Measurements from ENCODE around the gene C16orf92. TPM values are rescaled to one million over a fixed set of nuclear protein-coding genes. Genes with fewer than 3 reads are reported as not detected.

The C16orf92 gene
- total RNA-seq, 1 experiment from 2014 or later, result not detected

DNA sequence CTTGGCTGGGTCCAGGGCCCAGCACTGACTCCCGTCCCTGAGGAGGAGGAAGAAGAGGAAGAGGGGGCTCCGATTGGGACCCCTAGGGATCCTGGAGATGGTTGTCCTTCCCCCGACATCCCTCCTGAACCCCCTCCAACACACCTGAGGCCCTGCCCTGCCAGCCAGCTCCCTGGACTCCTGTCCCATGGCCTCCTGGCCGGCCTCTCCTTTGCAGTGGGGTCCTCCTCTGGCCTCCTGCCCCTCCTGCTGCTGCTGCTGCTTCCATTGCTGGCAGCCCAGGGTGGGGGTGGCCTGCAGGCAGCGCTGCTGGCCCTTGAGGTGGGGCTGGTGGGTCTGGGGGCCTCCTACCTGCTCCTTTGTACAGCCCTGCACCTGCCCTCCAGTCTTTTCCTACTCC is 36.1 kb upstream of the C16orf92 start:
- H3K27ac Mint-ChIP-seq, result no peak overlapping the region
- CTCF ChIA-PET, result no interaction called here

DNA sequence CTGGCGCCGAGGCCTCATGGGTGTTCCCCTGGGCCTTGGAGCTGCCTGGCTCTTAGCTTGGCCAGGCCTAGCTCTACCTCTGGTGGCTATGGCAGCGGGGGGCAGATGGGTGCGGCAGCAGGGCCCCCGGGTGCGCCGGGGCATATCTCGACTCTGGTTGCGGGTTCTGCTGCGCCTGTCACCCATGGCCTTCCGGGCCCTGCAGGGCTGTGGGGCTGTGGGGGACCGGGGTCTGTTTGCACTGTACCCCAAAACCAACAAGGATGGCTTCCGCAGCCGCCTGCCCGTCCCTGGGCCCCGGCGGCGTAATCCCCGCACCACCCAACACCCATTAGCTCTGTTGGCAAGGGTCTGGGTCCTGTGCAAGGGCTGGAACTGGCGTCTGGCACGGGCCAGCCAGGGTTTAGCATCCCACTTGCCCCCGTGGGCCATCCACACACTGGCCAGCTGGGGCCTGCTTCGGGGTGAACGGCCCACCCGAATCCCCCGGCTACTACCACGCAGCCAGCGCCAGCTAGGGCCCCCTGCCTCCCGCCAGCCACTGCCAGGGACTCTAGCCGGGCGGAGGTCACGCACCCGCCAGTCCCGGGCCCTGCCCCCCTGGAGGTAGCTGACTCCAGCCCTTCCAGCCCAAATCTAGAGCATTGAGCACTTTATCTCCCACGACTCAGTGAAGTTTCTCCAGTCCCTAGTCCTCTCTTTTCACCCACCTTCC is 35.5 kb upstream of the C16orf92 start:
- POLR2A ChIA-PET, result interaction anchor here (0.6 kb wide), 1 partner anchor 14 kb away, joined by 3 read pairs; the partner anchor contains the start of gene TAOK2
- H3K4me3 Mint-ChIP-seq, result no peak overlapping the region

More for the DNA sequence above, 36.1 kb upstream of the C16orf92 start:
- no peaks in the 10 kb centered on the region for H3K27me3 Mint-ChIP-seq (ENCODE audit: low read depth)
- H3K4me3 Mint-ChIP-seq, result no peak overlapping the region
- TF ChIP-seq NFE2L1 (CRISPR knock-in tag; IDR thresholded peaks at IDR 0.05) (no peak), ZNF416 (CRISPR knock-in tag; IDR thresholded peaks at IDR 0.05) (no peak), IRF2 (CRISPR knock-in tag; IDR thresholded peaks at IDR 0.05; ENCODE audit: borderline replicate concordance, low read depth) (no peak), HMGA2 (CRISPR knock-in tag; IDR thresholded peaks at IDR 0.05) (no peak), TCF7 (CRISPR knock-in tag; IDR thresholded peaks at IDR 0.05; ENCODE audit: low read depth) (no peak), SP1 (CRISPR knock-in tag; conservative IDR thresholded peaks at IDR 0.05) (no peak), GTF2I (CRISPR knock-in tag; conservative IDR thresholded peaks at IDR 0.05) (no peak), ZNF121 (CRISPR knock-in tag; IDR thresholded peaks at IDR 0.05) (no peak), NFATC4 (CRISPR knock-in tag; IDR thresholded peaks at IDR 0.05) (no peak)
- TF ChIP-seq, protein P1, sequence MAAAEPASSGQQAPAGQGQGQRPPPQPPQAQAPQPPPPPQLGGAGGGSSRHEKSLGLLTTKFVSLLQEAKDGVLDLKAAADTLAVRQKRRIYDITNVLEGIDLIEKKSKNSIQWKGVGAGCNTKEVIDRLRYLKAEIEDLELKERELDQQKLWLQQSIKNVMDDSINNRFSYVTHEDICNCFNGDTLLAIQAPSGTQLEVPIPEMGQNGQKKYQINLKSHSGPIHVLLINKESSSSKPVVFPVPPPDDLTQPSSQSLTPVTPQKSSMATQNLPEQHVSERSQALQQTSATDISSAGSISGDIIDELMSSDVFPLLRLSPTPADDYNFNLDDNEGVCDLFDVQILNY (CRISPR knock-in tag; IDR thresholded peaks at IDR 0.05), result no peak
- TF ChIP-seq, protein P2, sequence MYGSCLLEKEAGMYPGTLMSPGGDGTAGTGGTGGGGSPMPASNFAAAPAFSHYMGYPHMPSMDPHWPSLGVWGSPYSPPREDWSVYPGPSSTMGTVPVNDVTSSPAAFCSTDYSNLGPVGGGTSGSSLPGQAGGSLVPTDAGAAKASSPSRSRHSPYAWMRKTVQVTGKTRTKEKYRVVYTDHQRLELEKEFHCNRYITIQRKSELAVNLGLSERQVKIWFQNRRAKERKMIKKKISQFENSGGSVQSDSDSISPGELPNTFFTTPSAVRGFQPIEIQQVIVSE (CRISPR knock-in tag; IDR thresholded peaks at IDR 0.05; ENCODE audit: borderline replicate concordance), result no peak
- TF ChIP-seq, protein P3, sequence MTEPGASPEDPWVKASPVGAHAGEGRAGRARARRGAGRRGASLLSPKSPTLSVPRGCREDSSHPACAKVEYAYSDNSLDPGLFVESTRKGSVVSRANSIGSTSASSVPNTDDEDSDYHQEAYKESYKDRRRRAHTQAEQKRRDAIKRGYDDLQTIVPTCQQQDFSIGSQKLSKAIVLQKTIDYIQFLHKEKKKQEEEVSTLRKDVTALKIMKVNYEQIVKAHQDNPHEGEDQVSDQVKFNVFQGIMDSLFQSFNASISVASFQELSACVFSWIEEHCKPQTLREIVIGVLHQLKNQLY (CRISPR knock-in tag; IDR thresholded peaks at IDR 0.05), result no peak
- TF ChIP-seq, protein P4, sequence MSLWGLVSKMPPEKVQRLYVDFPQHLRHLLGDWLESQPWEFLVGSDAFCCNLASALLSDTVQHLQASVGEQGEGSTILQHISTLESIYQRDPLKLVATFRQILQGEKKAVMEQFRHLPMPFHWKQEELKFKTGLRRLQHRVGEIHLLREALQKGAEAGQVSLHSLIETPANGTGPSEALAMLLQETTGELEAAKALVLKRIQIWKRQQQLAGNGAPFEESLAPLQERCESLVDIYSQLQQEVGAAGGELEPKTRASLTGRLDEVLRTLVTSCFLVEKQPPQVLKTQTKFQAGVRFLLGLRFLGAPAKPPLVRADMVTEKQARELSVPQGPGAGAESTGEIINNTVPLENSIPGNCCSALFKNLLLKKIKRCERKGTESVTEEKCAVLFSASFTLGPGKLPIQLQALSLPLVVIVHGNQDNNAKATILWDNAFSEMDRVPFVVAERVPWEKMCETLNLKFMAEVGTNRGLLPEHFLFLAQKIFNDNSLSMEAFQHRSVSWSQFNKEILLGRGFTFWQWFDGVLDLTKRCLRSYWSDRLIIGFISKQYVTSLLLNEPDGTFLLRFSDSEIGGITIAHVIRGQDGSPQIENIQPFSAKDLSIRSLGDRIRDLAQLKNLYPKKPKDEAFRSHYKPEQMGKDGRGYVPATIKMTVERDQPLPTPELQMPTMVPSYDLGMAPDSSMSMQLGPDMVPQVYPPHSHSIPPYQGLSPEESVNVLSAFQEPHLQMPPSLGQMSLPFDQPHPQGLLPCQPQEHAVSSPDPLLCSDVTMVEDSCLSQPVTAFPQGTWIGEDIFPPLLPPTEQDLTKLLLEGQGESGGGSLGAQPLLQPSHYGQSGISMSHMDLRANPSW (CRISPR knock-in tag; conservative IDR thresholded peaks at IDR 0.05; ENCODE audit: low read depth), result no peak
- TF ChIP-seq, protein P5, sequence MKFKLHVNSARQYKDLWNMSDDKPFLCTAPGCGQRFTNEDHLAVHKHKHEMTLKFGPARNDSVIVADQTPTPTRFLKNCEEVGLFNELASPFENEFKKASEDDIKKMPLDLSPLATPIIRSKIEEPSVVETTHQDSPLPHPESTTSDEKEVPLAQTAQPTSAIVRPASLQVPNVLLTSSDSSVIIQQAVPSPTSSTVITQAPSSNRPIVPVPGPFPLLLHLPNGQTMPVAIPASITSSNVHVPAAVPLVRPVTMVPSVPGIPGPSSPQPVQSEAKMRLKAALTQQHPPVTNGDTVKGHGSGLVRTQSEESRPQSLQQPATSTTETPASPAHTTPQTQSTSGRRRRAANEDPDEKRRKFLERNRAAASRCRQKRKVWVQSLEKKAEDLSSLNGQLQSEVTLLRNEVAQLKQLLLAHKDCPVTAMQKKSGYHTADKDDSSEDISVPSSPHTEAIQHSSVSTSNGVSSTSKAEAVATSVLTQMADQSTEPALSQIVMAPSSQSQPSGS (CRISPR knock-in tag; IDR thresholded peaks at IDR 0.05; ENCODE audit: borderline replicate concordance, low read depth), result no peak
- DNase-seq (ENCODE audit: low spot score) (no peak), ATAC-seq (no peak)
- H3K9me3 Mint-ChIP-seq, result no peaks in the 10 kb centered on the region
- POLR2A ChIA-PET, result no interaction called here
- peaks cover 53% of the 10 kb centered on the region for H3K36me3 Mint-ChIP-seq
- H3K4me1 Mint-ChIP-seq, result no peaks in the 10 kb centered on the region

More for the DNA sequence above, 35.5 kb upstream of the C16orf92 start:
- CTCF ChIA-PET, result no interaction called here
- Mint-ChIP-seq H3K36me3 (peaks cover 51% of the 10 kb centered on the region), H3K27me3 (ENCODE audit: low read depth) (no peaks in the 10 kb centered on the region), H3K4me1 (no peaks in the 10 kb centered on the region), H3K9me3 (no peaks in the 10 kb centered on the region), H3K27ac (no peak overlapping the region)
- DNase-seq (ENCODE audit: low spot score), result no peak
- ATAC-seq, result no peak
- TF ChIP-seq, protein P6, sequence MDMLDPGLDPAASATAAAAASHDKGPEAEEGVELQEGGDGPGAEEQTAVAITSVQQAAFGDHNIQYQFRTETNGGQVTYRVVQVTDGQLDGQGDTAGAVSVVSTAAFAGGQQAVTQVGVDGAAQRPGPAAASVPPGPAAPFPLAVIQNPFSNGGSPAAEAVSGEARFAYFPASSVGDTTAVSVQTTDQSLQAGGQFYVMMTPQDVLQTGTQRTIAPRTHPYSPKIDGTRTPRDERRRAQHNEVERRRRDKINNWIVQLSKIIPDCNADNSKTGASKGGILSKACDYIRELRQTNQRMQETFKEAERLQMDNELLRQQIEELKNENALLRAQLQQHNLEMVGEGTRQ (CRISPR knock-in tag; IDR thresholded peaks at IDR 0.05), result no peak
- TF ChIP-seq SP1 (CRISPR knock-in tag; conservative IDR thresholded peaks at IDR 0.05) (no peak), NFYB (CRISPR knock-in tag; conservative IDR thresholded peaks at IDR 0.05; ENCODE audit: low read depth) (no peak), ZNF121 (CRISPR knock-in tag; IDR thresholded peaks at IDR 0.05) (no peak), HMGA2 (CRISPR knock-in tag; IDR thresholded peaks at IDR 0.05) (no peak), NR1H2 (CRISPR knock-in tag; IDR thresholded peaks at IDR 0.05) (no peak), ZNF138 (CRISPR knock-in tag; conservative IDR thresholded peaks at IDR 0.05) (no peak), OVOL2 (CRISPR knock-in tag; IDR thresholded peaks at IDR 0.05; ENCODE audit: borderline replicate concordance) (no peak)
- TF ChIP-seq, protein P7, sequence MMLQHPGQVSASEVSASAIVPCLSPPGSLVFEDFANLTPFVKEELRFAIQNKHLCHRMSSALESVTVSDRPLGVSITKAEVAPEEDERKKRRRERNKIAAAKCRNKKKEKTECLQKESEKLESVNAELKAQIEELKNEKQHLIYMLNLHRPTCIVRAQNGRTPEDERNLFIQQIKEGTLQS (CRISPR knock-in tag; conservative IDR thresholded peaks at IDR 0.05), result no peak
- TF ChIP-seq, protein P8, sequence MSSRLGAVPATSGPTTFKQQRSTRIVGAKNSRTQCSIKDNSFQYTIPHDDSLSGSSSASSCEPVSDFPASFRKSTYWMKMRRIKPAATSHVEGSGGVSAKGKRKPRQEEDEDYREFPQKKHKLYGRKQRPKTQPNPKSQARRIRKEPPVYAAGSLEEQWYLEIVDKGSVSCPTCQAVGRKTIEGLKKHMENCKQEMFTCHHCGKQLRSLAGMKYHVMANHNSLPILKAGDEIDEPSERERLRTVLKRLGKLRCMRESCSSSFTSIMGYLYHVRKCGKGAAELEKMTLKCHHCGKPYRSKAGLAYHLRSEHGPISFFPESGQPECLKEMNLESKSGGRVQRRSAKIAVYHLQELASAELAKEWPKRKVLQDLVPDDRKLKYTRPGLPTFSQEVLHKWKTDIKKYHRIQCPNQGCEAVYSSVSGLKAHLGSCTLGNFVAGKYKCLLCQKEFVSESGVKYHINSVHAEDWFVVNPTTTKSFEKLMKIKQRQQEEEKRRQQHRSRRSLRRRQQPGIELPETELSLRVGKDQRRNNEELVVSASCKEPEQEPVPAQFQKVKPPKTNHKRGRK (CRISPR knock-in tag; IDR thresholded peaks at IDR 0.05; ENCODE audit: borderline replicate concordance), result no peak
